A549 (cell line): ENCODE data around the gene NCBP2. TPM values are rescaled to one million over a fixed set of nuclear protein-coding genes. Genes with fewer than 3 reads are reported as not detected.

Experiments
- ATAC-seq, 2 experiments: fragments of 200-7000 bp in 1 of 2; fragments of >200 bp in 1 of 2; cut with Nextera tagmentation in 1 of 2; cut with Tn5 transposase in 1 of 2; 3 replicates each; pipeline versions ENCODE4 v1.8.0 to v1.9.1; 2018 to 2020; ENCODE audit warnings: mild to moderate bottlenecking in 1 of 2, moderate library complexity in 1 of 2
- CTCF ChIA-PET: fragments of 300-600 bp; sonication (Branson Sonifier 250); formaldehyde crosslinking; extraction: SDS; loops from one replicate; lab custom pipeline; 2021; ENCODE audit warnings: antibody characterized with exemption, inconsistent platforms; lab: Yijun Ruan, JAX
- POLR2A ChIA-PET: fragments of 350-600 bp; formaldehyde crosslinking; extraction: SDS; loops from one replicate; lab custom pipeline; 2021; ENCODE audit warnings: antibody characterized with exemption, inconsistent platforms; lab: Yijun Ruan, JAX
- DNase-seq, 2 experiments: peaks; one replicate each; pipeline versions ENCODE4 v3.0.0 to v3.0.0-alpha.2; 2011 to 2016; ENCODE audit warnings: low read depth in 1 of 2, low spot score in 1 of 2
- FAIRE-seq: peaks from 2 replicates; lab custom pipeline; 2011; peaks lifted over from hg19 to GRCh38; lab: Jason Lieb, UNC
- H3K27ac ChIP-seq, 2 experiments: fragments of >200 bp; sonication (Bioruptor Twin); formaldehyde crosslinking; 3 replicates each; pipeline ENCODE4 v1.5.1; 2016 to 2017
- H3K4me1 ChIP-seq: fragments of >200 bp; sonication (Bioruptor Twin); formaldehyde crosslinking; 3 replicates; pipeline ENCODE4 v1.6.1; 2016
- H3K4me2 ChIP-seq: fragments of >200 bp; sonication (Bioruptor Twin); formaldehyde crosslinking; 3 replicates; pipeline ENCODE4 v1.6.1; 2016
- H3K4me3 ChIP-seq: fragments of >200 bp; sonication (Bioruptor Twin); formaldehyde crosslinking; 3 replicates; pipeline ENCODE4 v1.5.1; 2016
- H3K9me3 ChIP-seq: fragments of >200 bp; sonication (Bioruptor Twin); formaldehyde crosslinking; 3 replicates; pipeline ENCODE4 v1.6.1; 2016
- CBX8 ChIP-seq: fragments of 200-600 bp; sonication (generic); IDR thresholded peaks from 2 replicates; pipeline ENCODE4 v1.6.1; 2016
- CEBPB ChIP-seq, 2 experiments: fragments of >200 bp in 1 of 2; sonication (Bioruptor Twin) in 1 of 2; formaldehyde crosslinking in 1 of 2; IDR thresholded peaks; 2 replicates each; pipeline ENCODE4 v1.6.1; 2012 to 2016
- EHMT2 ChIP-seq: fragments of 200-600 bp; sonication (generic); IDR thresholded peaks from 2 replicates; pipeline ENCODE4 v1.6.1; 2016; ENCODE audit warnings: antibody characterized with exemption, low read depth, mild to moderate bottlenecking, moderate library complexity
- EP300 ChIP-seq, 2 experiments: fragments of >200 bp; sonication (Bioruptor Twin); formaldehyde crosslinking; IDR thresholded peaks; 2 replicates in 1 of 2; 3 replicates in 1 of 2; pipeline ENCODE4 v1.6.1; 2016 to 2017
- FOSB ChIP-seq: fragments of 250-450 bp; sonication (Bioruptor Pico); IDR thresholded peaks from 2 replicates; pipeline ENCODE4 v1.5.0; 2020; ENCODE audit warnings: mild to moderate bottlenecking, moderate library complexity
- FOXS1 ChIP-seq: fragments of 250-450 bp; sonication (Bioruptor Pico); IDR thresholded peaks from 2 replicates; pipeline ENCODE4 v1.5.0; 2020; ENCODE audit warnings: mild to moderate bottlenecking, moderate library complexity
- HEYL ChIP-seq: fragments of 250-450 bp; sonication (Bioruptor Pico); IDR thresholded peaks from 2 replicates; pipeline ENCODE4 v1.8.0; 2021; ENCODE audit warnings: mild to moderate bottlenecking, moderate library complexity
- HOXA7 ChIP-seq: fragments of 250-450 bp; sonication (Bioruptor Pico); IDR thresholded peaks from 2 replicates; pipeline ENCODE4 v1.5.0; 2020; ENCODE audit warnings: mild to moderate bottlenecking, moderate library complexity
- JUNB ChIP-seq: fragments of >200 bp; sonication (Bioruptor Twin); formaldehyde crosslinking; IDR thresholded peaks from 2 replicates; pipeline ENCODE4 v1.6.1; 2016
- NFE2L2 ChIP-seq: fragments of 150-350 bp; conservative IDR thresholded peaks from 2 replicates; pipeline ENCODE4 v1.6.1; 2014; ENCODE audit warnings: low read length
- NPAS2 ChIP-seq: fragments of 250-450 bp; sonication (Bioruptor Pico); IDR thresholded peaks from 2 replicates; pipeline ENCODE4 v1.8.0; 2022; ENCODE audit warnings: mild to moderate bottlenecking, moderate library complexity, borderline replicate concordance
- POLR2AphosphoS2 ChIP-seq: conservative IDR thresholded peaks from 2 replicates; pipeline ENCODE4 v1.6.1; 2012; ENCODE audit warnings: low read length, improper control_type of control experiment, inconsistent platforms
- RAD21 ChIP-seq, 2 experiments: fragments of >200 bp in 1 of 2; sonication (Bioruptor Twin) in 1 of 2; formaldehyde crosslinking in 1 of 2; IDR thresholded peaks in 1 of 2; conservative IDR thresholded peaks in 1 of 2; 2 replicates in 1 of 2; 3 replicates in 1 of 2; pipeline ENCODE4 v1.6.1; 2012 to 2018; ENCODE audit warnings: inconsistent platforms in 1 of 2
- RARB ChIP-seq: fragments of 250-450 bp; sonication (Bioruptor Pico); IDR thresholded peaks from 2 replicates; pipeline ENCODE4 v1.8.0; 2021; ENCODE audit warnings: mild to moderate bottlenecking, moderate library complexity
- SREBF2 ChIP-seq: fragments of 450-650 bp; IDR thresholded peaks from 2 replicates; pipeline ENCODE4 v1.6.1; 2014; ENCODE audit warnings: mild to moderate bottlenecking, moderate library complexity
- TP53 ChIP-seq: fragments of 250-450 bp; sonication (Bioruptor Pico); IDR thresholded peaks from 2 replicates; pipeline ENCODE4 v1.5.0; 2021; ENCODE audit warnings: mild to moderate bottlenecking, moderate library complexity
- ZFP36 ChIP-seq: fragments of 450-650 bp; IDR thresholded peaks from 2 replicates; pipeline ENCODE4 v1.6.1; 2014; ENCODE audit warnings: borderline replicate concordance; ENCODE audit not compliant: partially characterized antibody
- ZSCAN20 ChIP-seq: fragments of 250-450 bp; sonication (Bioruptor Pico); IDR thresholded peaks from 2 replicates; pipeline ENCODE4 v1.8.0; 2022; ENCODE audit warnings: mild to moderate bottlenecking, moderate library complexity
- WGBS: methylation state at CpG from one replicate; pipeline ENCODE4 v1.1.6; 2017; ENCODE audit errors: missing lambda C conversion rate; 5-methylcytosine and 5-hydroxymethylcytosine counted together
- polyA plus RNA-seq, 4 experiments: library from polyadenylated mRNA; depleted of rRNA in 3 of 4; stranded (reverse); fragments of >200 nt; fragmentation: RNase III in 1 of 4; extraction: RNeasy Plus Mini Kit Qiagen cat#74134 plus additional on column Dnase treatment in 1 of 4; gene quantifications; 2 replicates in 3 of 4; 3 replicates in 1 of 4; pipeline ENCODE4 v1.2.3, GENCODE V29; 2011 to 2017
- TF ChIP-seq, protein P1 (sequence below): fragments of 200-600 bp; sonication (generic); IDR thresholded peaks from 2 replicates; pipeline ENCODE4 v1.6.1; 2016; ENCODE audit warnings: antibody characterized with exemption, mild to moderate bottlenecking, moderate library complexity
- TF ChIP-seq, protein P2 (sequence below): fragments of >200 bp; sonication (Bioruptor Twin); formaldehyde crosslinking; IDR thresholded peaks from 3 replicates; pipeline ENCODE4 v1.6.1; 2016

NCBP2 gene
- polyA plus RNA-seq, 2 of the 4 experiments (the other 2 are of a cell fraction): 63.6 to 68.0 TPM

DNA sequence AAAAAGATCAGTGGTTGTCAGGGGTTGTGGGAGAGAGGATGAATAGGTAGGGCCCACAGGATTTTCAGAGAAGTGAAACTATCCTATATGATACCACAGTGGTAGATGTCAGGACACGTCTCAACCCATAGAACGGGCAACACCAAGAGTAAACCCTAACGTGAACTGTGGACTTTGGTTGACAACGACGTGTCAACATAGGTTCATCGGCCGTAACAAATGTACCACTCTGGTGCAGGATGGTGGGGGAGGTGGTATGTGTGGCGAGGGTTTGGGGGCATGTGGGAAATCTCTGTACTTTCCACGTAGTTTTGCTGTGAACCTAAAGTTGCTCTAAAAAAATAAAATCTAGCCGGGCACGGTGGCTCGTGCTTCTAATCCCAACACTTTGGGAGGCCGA lies 39.3 kb upstream of the NCBP2 start (continued):
- TF ChIP-seq, protein P1, sequence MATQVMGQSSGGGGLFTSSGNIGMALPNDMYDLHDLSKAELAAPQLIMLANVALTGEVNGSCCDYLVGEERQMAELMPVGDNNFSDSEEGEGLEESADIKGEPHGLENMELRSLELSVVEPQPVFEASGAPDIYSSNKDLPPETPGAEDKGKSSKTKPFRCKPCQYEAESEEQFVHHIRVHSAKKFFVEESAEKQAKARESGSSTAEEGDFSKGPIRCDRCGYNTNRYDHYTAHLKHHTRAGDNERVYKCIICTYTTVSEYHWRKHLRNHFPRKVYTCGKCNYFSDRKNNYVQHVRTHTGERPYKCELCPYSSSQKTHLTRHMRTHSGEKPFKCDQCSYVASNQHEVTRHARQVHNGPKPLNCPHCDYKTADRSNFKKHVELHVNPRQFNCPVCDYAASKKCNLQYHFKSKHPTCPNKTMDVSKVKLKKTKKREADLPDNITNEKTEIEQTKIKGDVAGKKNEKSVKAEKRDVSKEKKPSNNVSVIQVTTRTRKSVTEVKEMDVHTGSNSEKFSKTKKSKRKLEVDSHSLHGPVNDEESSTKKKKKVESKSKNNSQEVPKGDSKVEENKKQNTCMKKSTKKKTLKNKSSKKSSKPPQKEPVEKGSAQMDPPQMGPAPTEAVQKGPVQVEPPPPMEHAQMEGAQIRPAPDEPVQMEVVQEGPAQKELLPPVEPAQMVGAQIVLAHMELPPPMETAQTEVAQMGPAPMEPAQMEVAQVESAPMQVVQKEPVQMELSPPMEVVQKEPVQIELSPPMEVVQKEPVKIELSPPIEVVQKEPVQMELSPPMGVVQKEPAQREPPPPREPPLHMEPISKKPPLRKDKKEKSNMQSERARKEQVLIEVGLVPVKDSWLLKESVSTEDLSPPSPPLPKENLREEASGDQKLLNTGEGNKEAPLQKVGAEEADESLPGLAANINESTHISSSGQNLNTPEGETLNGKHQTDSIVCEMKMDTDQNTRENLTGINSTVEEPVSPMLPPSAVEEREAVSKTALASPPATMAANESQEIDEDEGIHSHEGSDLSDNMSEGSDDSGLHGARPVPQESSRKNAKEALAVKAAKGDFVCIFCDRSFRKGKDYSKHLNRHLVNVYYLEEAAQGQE: no peak
- TF ChIP-seq POLR2AphosphoS2 (no peak), CBX8 (no peak), HEYL (no peak), NPAS2 (CRISPR knock-in tag) (no peak)

DNA sequence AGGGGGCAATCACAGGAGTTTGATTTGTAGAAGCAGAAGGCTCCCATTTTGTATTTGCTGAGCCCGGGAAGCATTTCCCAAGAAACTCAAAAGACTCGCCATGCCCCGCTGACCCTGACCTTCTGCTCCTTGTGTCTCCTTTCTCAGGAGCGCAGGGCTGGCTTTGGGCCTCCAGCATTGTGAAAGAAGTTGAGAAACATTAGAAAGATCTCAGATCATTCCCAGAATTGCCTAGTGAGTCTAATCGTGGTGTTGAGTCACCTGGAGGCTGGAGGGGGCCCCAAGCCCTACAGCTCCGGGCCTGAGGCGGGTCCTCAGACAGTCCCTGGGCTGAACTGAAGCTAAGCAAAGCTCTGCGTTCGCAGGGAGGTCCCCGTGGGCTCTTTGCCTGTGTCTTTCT lies 37.2 kb upstream of the NCBP2 start:
- POLR2A ChIA-PET: no interaction called here
- ATAC-seq (no peak), DNase-seq (no peak), FAIRE-seq (no peak)
- Histone ChIP-seq H3K9me3 (0 out of 3 replicates have a peak, but pooled peaks cover 4% of the 10 kb centered on the region), H3K4me3 (no peak overlapping the region), H3K4me1 (no peaks in the 10 kb centered on the region), H3K4me2 (no peak overlapping the region), H3K27ac (no peak overlapping the region)
- 76% methylated on average over 10 of the region's 10 CpGs for WGBS
- CTCF ChIA-PET: interaction anchor here (0.6 to 3.5 kb wide), 9 partner anchors 9 to 1385 kb away, joined by 3 to 17 read pairs (median 4); partner anchors contain the start of gene MELTF
- no peak for TF ChIP-seq TP53 (CRISPR knock-in tag)
- TF ChIP-seq CEBPB (IDR thresholded peaks at IDR 0.05): no peak
- no peak for TF ChIP-seq SREBF2
- TF ChIP-seq JUNB: no peak

DNA sequence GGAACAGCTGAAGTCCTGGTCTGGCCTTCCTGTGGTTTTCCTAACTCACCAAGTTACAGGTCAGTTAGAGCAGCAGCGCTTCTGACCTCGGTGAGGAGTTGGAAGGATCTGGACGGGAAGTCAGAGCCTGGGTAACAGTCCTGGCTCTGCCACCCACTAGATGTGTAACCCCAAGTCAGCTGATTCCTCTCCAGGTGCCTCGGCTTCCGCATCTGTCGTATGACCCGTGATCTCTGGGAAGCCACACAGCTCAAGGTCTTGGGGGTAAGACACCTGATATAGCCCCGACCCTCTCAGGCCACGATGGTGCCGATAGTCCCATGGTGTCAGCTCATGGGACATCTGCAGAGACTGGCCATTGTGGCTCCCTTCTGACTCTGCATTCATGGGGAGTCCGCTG lies 34.6 kb upstream of the NCBP2 start:
- DNase-seq: no peak
- ATAC-seq: no peak
- Histone ChIP-seq H3K9me3 (no peaks in the 10 kb centered on the region), H3K4me2 (no peak overlapping the region), H3K4me3 (no peak overlapping the region), H3K4me1 (no peaks in the 10 kb centered on the region), H3K27ac (no peak overlapping the region)
- 79% methylated on average over 8 of the region's 11 CpGs for WGBS
- CTCF ChIA-PET: interaction anchor here (0.7 to 3.0 kb wide), 2 partner anchors 11 to 14 kb away, joined by 3 to 17 read pairs; no protein-coding TSS in a partner anchor
- no peak for FAIRE-seq
- POLR2A ChIA-PET: no interaction called here
- no peak for TF ChIP-seq EHMT2
- TF ChIP-seq, all 56 proteins: peak for 0

DNA sequence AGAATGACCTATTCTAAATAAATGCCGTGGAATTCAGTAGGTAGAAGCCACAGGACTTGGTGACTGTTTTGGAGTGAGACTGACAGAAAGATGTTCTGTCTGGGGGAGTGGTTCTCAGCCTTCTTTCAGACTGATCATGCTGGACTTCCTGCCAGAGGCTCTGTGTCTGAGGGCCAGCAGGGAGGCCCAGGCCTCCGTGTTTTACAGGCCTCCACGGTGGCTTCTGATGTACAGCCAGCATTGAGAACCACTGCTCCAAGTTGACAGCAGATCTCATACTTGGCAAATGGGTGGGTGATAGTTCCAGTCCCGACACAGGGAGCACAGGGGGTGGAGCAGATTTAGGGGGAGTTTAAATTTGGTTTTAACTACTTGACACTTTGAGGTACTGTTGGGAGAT lies 33.0 kb upstream of the NCBP2 start:
- FAIRE-seq: no peak

More for the DNA sequence above, 33.0 kb upstream of the NCBP2 start:
- H3K9me3 ChIP-seq: no peaks in the 10 kb centered on the region; the same call in 2 of the 3 replicates
- no peak overlapping the region for H3K27ac ChIP-seq
- ATAC-seq: no peak
- no peak for TF ChIP-seq RARB (CRISPR knock-in tag)
- no peak for TF ChIP-seq RAD21 (conservative IDR thresholded peaks at IDR 0.05 in 1 of 2, IDR thresholded peaks at IDR 0.05 in 1 of 2)
- TF ChIP-seq, protein P2, sequence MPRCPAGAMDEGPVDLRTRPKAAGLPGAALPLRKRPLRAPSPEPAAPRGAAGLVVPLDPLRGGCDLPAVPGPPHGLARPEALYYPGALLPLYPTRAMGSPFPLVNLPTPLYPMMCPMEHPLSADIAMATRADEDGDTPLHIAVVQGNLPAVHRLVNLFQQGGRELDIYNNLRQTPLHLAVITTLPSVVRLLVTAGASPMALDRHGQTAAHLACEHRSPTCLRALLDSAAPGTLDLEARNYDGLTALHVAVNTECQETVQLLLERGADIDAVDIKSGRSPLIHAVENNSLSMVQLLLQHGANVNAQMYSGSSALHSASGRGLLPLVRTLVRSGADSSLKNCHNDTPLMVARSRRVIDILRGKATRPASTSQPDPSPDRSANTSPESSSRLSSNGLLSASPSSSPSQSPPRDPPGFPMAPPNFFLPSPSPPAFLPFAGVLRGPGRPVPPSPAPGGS: no peak
- no peak for TF ChIP-seq ZSCAN20 (CRISPR knock-in tag)
- no peak for TF ChIP-seq ZFP36
- no peak for TF ChIP-seq EP300 (IDR thresholded peaks at IDR 0.05)
- TF ChIP-seq NFE2L2: no peak
- no peak for TF ChIP-seq FOSB (CRISPR knock-in tag)
- no peak for TF ChIP-seq HOXA7 (CRISPR knock-in tag)
- TF ChIP-seq, protein P1: no peak
- no peak for TF ChIP-seq FOXS1 (CRISPR knock-in tag)
- 73% methylated on average over 4 of the region's 4 CpGs for WGBS
- DNase-seq: no peak
- ChIA-PET CTCF (interaction anchor here (0.7 to 1.0 kb wide), 2 partner anchors 54 to 55 kb away, joined by 3 to 4 read pairs; partner anchors contain the start of gene MELTF), POLR2A (no interaction called here)
- no peaks in the 10 kb centered on the region for H3K4me1 ChIP-seq
- H3K4me3 ChIP-seq: no peak overlapping the region
- H3K4me2 ChIP-seq: no peak overlapping the region
